ENCODE results near the gene HRAS. TPM values are rescaled to one million over a fixed set of nuclear protein-coding genes. Genes with fewer than 3 reads are reported as not detected.

HRAS gene
- total and polyA plus RNA-seq, 2 donors (not counting 3 experiments of a cell fraction or from before 2014, with no cell fraction given) = 103 to 109 TPM

DNA sequence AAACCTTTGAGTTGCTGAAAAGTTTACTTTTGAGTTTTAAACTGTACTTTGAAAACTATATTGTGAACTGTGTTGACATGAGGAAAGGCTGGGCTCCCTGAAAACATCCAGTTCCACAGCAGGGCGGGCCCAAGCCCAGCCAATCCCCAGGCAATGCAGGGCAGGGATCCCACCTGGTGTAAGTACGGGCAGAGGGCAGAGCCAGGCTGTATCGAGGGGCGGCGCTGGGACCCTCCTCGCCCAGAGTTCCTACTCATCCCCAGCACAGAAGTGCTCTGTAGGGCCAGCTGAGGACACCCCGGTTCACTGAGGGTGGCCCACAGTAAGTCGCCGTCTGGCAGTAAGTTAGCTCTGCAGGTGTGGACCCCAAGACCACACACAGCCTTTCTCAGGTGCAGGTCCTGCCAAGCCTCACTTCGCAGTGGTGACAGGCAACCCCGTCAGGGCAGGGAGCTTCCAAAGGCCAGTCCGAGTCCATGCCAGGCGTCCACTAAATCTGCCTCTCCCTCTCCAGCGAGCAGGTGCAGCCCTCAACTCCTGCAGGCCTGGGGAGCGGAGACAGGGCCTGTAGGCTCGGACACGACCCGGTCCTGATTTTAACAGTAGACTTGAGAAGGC is 31.7 kb upstream of the HRAS start:
- intact Hi-C loops (cut with micrococcal nuclease) = no loop called here
- Histone ChIP-seq H3K4me3 (replicated peaks in 1 of 3; ENCODE audit: insufficient read depth in 1 of 3, low read depth in 1 of 3, low read length in 3 of 3) (no peak overlapping the region), H3K4me1 (ENCODE audit: control insufficient read depth, extremely low read depth, insufficient read depth, low read length) (peaks cover 11% of the 10 kb centered on the region), H2AFZ (ENCODE audit: low read depth, low read length) (no peak overlapping the region), H4K20me1 (replicated peaks; ENCODE audit: control insufficient read depth, extremely low read depth, insufficient read depth, low read length) (no peaks in the 10 kb centered on the region), H3K4me2 (ENCODE audit: insufficient read depth, low read length) (no peak overlapping the region), H3K27ac (ENCODE audit: insufficient read depth, low read depth, low read length) (no peak overlapping the region), H3K27me3 (ENCODE audit: control insufficient read depth in 2 of 2, insufficient read depth in 2 of 2, low read length in 2 of 2) (no peaks in the 10 kb centered on the region), H3K36me3 (ENCODE audit: control insufficient read depth in 2 of 2, extremely low read depth in 1 of 2, insufficient read depth in 2 of 2, low read length in 2 of 2) (peaks cover 0 to 2% of the 10 kb centered on the region in 2 experiments), H3K9me1 (replicated peaks; ENCODE audit: control insufficient read depth, extremely low read depth, insufficient read depth, low read length) (no peaks in the 10 kb centered on the region), H3K9ac (replicated peaks; ENCODE audit: extremely low read depth, insufficient read depth, low read length) (no peak overlapping the region), H3K79me2 (ENCODE audit: control insufficient read depth, insufficient read depth, low read length) (no peaks in the 10 kb centered on the region), H3K9me3 (replicated peaks; ENCODE audit: control insufficient read depth, insufficient read depth, low read length) (no peaks in the 10 kb centered on the region)
- FAIRE-seq = no peak
- no peak for TF ChIP-seq EZH2 (IDR thresholded peaks at IDR 0.05; ENCODE audit: borderline replicate concordance, low read depth, low read length, severe bottlenecking)
- no peak for TF ChIP-seq MYC (IDR thresholded peaks at IDR 0.05; ENCODE audit: low read depth, low read length)
- TF ChIP-seq, protein P1, sequence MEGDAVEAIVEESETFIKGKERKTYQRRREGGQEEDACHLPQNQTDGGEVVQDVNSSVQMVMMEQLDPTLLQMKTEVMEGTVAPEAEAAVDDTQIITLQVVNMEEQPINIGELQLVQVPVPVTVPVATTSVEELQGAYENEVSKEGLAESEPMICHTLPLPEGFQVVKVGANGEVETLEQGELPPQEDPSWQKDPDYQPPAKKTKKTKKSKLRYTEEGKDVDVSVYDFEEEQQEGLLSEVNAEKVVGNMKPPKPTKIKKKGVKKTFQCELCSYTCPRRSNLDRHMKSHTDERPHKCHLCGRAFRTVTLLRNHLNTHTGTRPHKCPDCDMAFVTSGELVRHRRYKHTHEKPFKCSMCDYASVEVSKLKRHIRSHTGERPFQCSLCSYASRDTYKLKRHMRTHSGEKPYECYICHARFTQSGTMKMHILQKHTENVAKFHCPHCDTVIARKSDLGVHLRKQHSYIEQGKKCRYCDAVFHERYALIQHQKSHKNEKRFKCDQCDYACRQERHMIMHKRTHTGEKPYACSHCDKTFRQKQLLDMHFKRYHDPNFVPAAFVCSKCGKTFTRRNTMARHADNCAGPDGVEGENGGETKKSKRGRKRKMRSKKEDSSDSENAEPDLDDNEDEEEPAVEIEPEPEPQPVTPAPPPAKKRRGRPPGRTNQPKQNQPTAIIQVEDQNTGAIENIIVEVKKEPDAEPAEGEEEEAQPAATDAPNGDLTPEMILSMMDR (IDR thresholded peaks at IDR 0.05; ENCODE audit: extremely low read depth in 1 of 2, insufficient read depth in 1 of 2, low read depth in 1 of 2, low read length in 2 of 2) = no peak
- TF ChIP-seq JUN (IDR thresholded peaks at IDR 0.05; ENCODE audit: borderline replicate concordance, insufficient read depth, insufficient read length, low read depth) = no peak
- no peak for TF ChIP-seq FOS (IDR thresholded peaks at IDR 0.05; ENCODE audit: borderline replicate concordance, insufficient read depth, low read length)
- TF ChIP-seq GATA2 (IDR thresholded peaks at IDR 0.05; ENCODE audit: insufficient read depth, insufficient read length, low read depth, low read length) = no peak
- TF ChIP-seq MAX (IDR thresholded peaks at IDR 0.05; ENCODE audit: insufficient read depth, insufficient read length) = no peak
- no peak for TF ChIP-seq POLR2A (IDR thresholded peaks at IDR 0.05; ENCODE audit: low read depth, low read length)
- TF ChIP-seq POLR2AphosphoS5 (IDR thresholded peaks at IDR 0.05; ENCODE audit: insufficient read depth, low read depth, low read length) = no peak
- ChIA-PET CTCF (interaction anchor here (1.8 kb wide), 1 partner anchor 12 kb away, joined by 6 read pairs; no protein-coding TSS in a partner anchor), POLR2A (no interaction called here)
- no peak for DNase-seq (ENCODE audit: low read depth, low spot score)
- BruUV-seq (replicated peaks) = no TSS peak
- dilution Hi-C loops (cut with MboI; ENCODE audit: extremely low pct_ligation_motif_present, low sequenced_read_pairs) = no loop called here

Measured in endothelial cell of umbilical vein (primary cell).